OCI-LY3 (cell line): ENCODE results near the gene HOXB9.

Experiments used
- H2AFZ ChIP-seq: fragments of 200-600, 300-600 bp; shearing (Covaris generic); 2 replicates; pipeline ENCODE4 v1.6.0; 2014; ENCODE audit warnings: antibody characterized with exemption, low read depth, low read length
- H3K27ac ChIP-seq: fragments of 200-600, 300-600 bp; sonication (generic); 2 replicates; pipeline ENCODE4 v1.5.1; 2014; ENCODE audit warnings: mild to moderate bottlenecking, low read length, moderate library complexity, mixed read lengths
- H3K27me3 ChIP-seq: fragments of 200-600, 300-600 bp; sonication (generic); 2 replicates; pipeline ENCODE4 v1.6.1; 2014; ENCODE audit warnings: low read depth, low read length, mixed read lengths
- H3K36me3 ChIP-seq: fragments of 200-600, 300-600 bp; sonication (generic); replicated peaks from 2 replicates; pipeline ENCODE3; 2014; ENCODE audit warnings: low read depth, low read length, mixed read lengths
- H3K4me1 ChIP-seq: fragments of 300-600, 200-600 bp; sonication (generic); 2 replicates; pipeline ENCODE4 v1.6.1; 2014; ENCODE audit warnings: low read length, mixed read lengths
- H3K4me2 ChIP-seq: fragments of 200-600, 300-600 bp; sonication (generic); 2 replicates; pipeline ENCODE4 v1.6.1; 2014; ENCODE audit warnings: low read length, mixed read lengths
- H3K4me3 ChIP-seq: fragments of 300-600, 200-600 bp; sonication (generic); 2 replicates; pipeline ENCODE4 v1.5.1; 2014; ENCODE audit warnings: antibody characterized with exemption, mild to moderate bottlenecking, low read length, moderate library complexity
- H3K79me2 ChIP-seq: fragments of 300-600, 200-600 bp; shearing (Covaris generic); 2 replicates; pipeline ENCODE4 v1.6.1; 2014; ENCODE audit warnings: mild to moderate bottlenecking, low read length, mixed read lengths
- H3K9ac ChIP-seq: fragments of 300-600, 200-600 bp; shearing (Covaris generic); 2 replicates; pipeline ENCODE4 v1.6.0; 2014; ENCODE audit warnings: mild to moderate bottlenecking, low read length, moderate library complexity
- H3K9me3 ChIP-seq: fragments of 200-600, 300-600 bp; shearing (Covaris generic); 2 replicates; pipeline ENCODE4 v1.6.1; 2014; ENCODE audit warnings: low read length, mixed read lengths; ENCODE audit not compliant: insufficient read depth
- H4K20me1 ChIP-seq: fragments of 200-600, 300-600 bp; sonication (generic); 2 replicates; pipeline ENCODE4 v1.6.1; 2016; ENCODE audit warnings: low read length, mixed read lengths; ENCODE audit not compliant: insufficient read depth
- CTCF ChIP-seq: fragments of 200-600, 300-600 bp; sonication (generic); IDR thresholded peaks from 2 replicates; pipeline ENCODE4 v1.5.1; 2014; ENCODE audit warnings: antibody characterized with exemption, low read length, low read depth
- EZH2phosphoT487 ChIP-seq: fragments of 200-600 bp; shearing (Covaris generic); IDR thresholded peaks from 2 replicates; pipeline ENCODE4 v1.6.1; 2018; ENCODE audit warnings: antibody characterized with exemption, mixed run types, low read depth

HOXB9 gene

GRCh38 chr17:48610282-48611211 lies 15.6 kb downstream of the HOXB9 start, which contains the start of gene HOXB7:
TSS of gene HOXB7 (minus strand) at chr17:48611017. CDS start at chr17:48610918, 99 bp downstream.
- peak within 1 kb of the TSS; percentile 85 for H3K4me3 ChIP-seq
- no peaks in the 10 kb centered on the region for H4K20me1 ChIP-seq
- H3K9ac ChIP-seq, result peak within 1 kb of the TSS; percentile 90

GRCh38 chr17:48609759-48610281 lies 16.3 kb downstream of the HOXB9 start:
- Histone ChIP-seq H3K27me3 (peaks cover 5% of the 10 kb centered on the region; the same call in 1 of the 2 replicates), H3K27ac (no peak overlapping the region)

More at GRCh38 chr17:48610282-48611211, 15.6 kb downstream of the HOXB9 start, which contains the start of gene HOXB7:
- peak within 1 kb of the TSS; percentile 93 for H2AFZ ChIP-seq
- H3K36me3 ChIP-seq, result no peaks in the 10 kb centered on the region
- TF ChIP-seq EZH2phosphoT487, result no peak
- no peak for TF ChIP-seq CTCF
- peak within 1 kb of the TSS; percentile 96 for H3K4me2 ChIP-seq
- no peaks in the 10 kb centered on the region for H3K9me3 ChIP-seq
- 0 out of 2 replicates have a peak, but pooled peaks cover 3% of the 10 kb centered on the region for H3K79me2 ChIP-seq
- H3K27ac ChIP-seq, result peak within 1 kb of the TSS; percentile 60
- H3K27me3 ChIP-seq, result peaks cover 5% of the 10 kb centered on the region; the same call in 1 of the 2 replicates
- peaks cover 9% of the 10 kb centered on the region; the same call in 1 of the 2 replicates for H3K4me1 ChIP-seq

GRCh38 chr17:48609033-48609432 lies 17.1 kb downstream of the HOXB9 start:
- H3K4me3 ChIP-seq, result no peak overlapping the region
- H3K36me3 ChIP-seq, result no peaks in the 10 kb centered on the region
- H3K4me2 ChIP-seq, result no peak overlapping the region
- no peak overlapping the region for H3K27ac ChIP-seq
- no peak for TF ChIP-seq EZH2phosphoT487
- TF ChIP-seq CTCF, result no peak
- H4K20me1 ChIP-seq, result no peaks in the 10 kb centered on the region
- H3K9me3 ChIP-seq, result no peaks in the 10 kb centered on the region
- peaks cover 16% of the 10 kb centered on the region; the same call in 1 of the 2 replicates for H3K4me1 ChIP-seq
- 0 out of 2 replicates have a peak, but pooled peaks cover 3% of the 10 kb centered on the region for H3K79me2 ChIP-seq
- no peak overlapping the region for H2AFZ ChIP-seq
- H3K27me3 ChIP-seq, result peaks cover 5% of the 10 kb centered on the region; the same call in 1 of the 2 replicates
- no peak overlapping the region for H3K9ac ChIP-seq

More at GRCh38 chr17:48609759-48610281, 16.3 kb downstream of the HOXB9 start:
- Histone ChIP-seq H3K79me2 (0 out of 2 replicates have a peak, but pooled peaks cover 3% of the 10 kb centered on the region), H2AFZ (peak overlapping the region; percentile 93), H3K4me3 (peak overlapping the region; percentile 85), H3K9me3 (no peaks in the 10 kb centered on the region), H3K4me1 (peaks cover 9% of the 10 kb centered on the region; the same call in 1 of the 2 replicates), H4K20me1 (no peaks in the 10 kb centered on the region), H3K36me3 (no peaks in the 10 kb centered on the region), H3K9ac (peak overlapping the region; percentile 90), H3K4me2 (peak overlapping the region; percentile 96)
- TF ChIP-seq EZH2phosphoT487, result no peak
- no peak for TF ChIP-seq CTCF

GRCh38 chr17:48608494-48608834 lies 17.7 kb downstream of the HOXB9 start:
- TF ChIP-seq EZH2phosphoT487 (no peak), CTCF (no peak)
- H3K27ac ChIP-seq, result no peak overlapping the region
- no peak overlapping the region for H3K9ac ChIP-seq
- no peaks in the 10 kb centered on the region for H3K36me3 ChIP-seq
- H3K4me1 ChIP-seq, result peaks cover 16% of the 10 kb centered on the region; the same call in 1 of the 2 replicates
- no peak overlapping the region for H3K4me2 ChIP-seq
- no peaks in the 10 kb centered on the region; the same call in 1 of the 2 replicates for H3K27me3 ChIP-seq
- H4K20me1 ChIP-seq, result no peaks in the 10 kb centered on the region
- no peak overlapping the region for H3K4me3 ChIP-seq
- H3K9me3 ChIP-seq, result no peaks in the 10 kb centered on the region
- no peak overlapping the region for H2AFZ ChIP-seq
- H3K79me2 ChIP-seq, result 0 out of 2 replicates have a peak, but pooled peaks cover 3% of the 10 kb centered on the region
